ENCODE results near the gene DPH5.

DNA sequence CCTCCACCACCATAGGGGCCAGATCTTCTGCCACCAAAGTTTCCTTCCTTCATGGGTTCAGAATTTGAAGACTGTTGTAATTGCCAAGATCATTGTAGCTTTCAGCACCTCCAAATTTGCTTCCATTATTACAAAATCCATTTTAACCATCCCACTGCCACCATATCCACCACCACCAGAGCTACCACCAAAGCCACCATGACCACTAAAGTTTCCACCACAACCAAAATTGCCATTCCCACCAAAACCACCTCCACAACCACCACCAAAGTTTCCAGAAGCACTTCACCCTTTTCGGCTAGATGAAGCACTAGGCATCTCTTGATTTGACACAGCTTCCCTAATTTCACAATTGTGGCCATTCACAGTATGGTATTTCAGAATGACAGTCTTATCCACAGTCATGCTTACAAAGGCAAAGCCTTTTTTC lies 84.5 kb downstream of the DPH5 start:
- TF ChIP-seq YY1 (IDR thresholded peaks at IDR 0.05; ENCODE audit: insufficient read depth, insufficient read length) (no peak), SUZ12 (IDR thresholded peaks at IDR 0.05; ENCODE audit: extremely low read depth, insufficient read depth, insufficient read length) (no peak), ZNF274 (IDR thresholded peaks at IDR 0.05; ENCODE audit: low read depth, low read length) (no peak)

All from NT2/D1 (cell line).